Loucy (cell line): Measurements from ENCODE around the gene COL23A1.

ENCODE experiments used
- H2AFZ ChIP-seq: fragments of 200-600 bp; sonication (generic); 2 replicates; pipeline ENCODE4 v1.6.0; 2016; ENCODE audit warnings: antibody characterized with exemption, mild to moderate bottlenecking, low read length, moderate library complexity
- H3F3A ChIP-seq: fragments of 200-600 bp; 2 replicates; pipeline ENCODE4 v1.6.0; 2016; ENCODE audit warnings: antibody characterized with exemption, low read depth, mild to moderate bottlenecking
- H3K27me3 ChIP-seq: fragments of 200-600 bp; sonication (generic); 2 replicates; pipeline ENCODE4 v1.6.1; 2014; ENCODE audit warnings: low read length, mild to moderate bottlenecking; ENCODE audit not compliant: insufficient read depth, poor library complexity, severe bottlenecking
- H3K36me3 ChIP-seq: fragments of 200-600 bp; sonication (generic); 2 replicates; pipeline ENCODE4 v1.6.1; 2016; ENCODE audit warnings: low read length; ENCODE audit not compliant: insufficient read depth
- H3K4me1 ChIP-seq: fragments of 200-600 bp; sonication (generic); 2 replicates; pipeline ENCODE4 v1.5.1; 2014; ENCODE audit warnings: low read length, mild to moderate bottlenecking; ENCODE audit not compliant: insufficient read depth, poor library complexity, severe bottlenecking
- H3K4me2 ChIP-seq: fragments of 200-600 bp; sonication (generic); 2 replicates; pipeline ENCODE4 v1.6.0; 2014; ENCODE audit warnings: antibody characterized with exemption, low read length, low read depth, mild to moderate bottlenecking; ENCODE audit not compliant: poor library complexity, severe bottlenecking
- H3K4me3 ChIP-seq: fragments of 200-600 bp; sonication (generic); 2 replicates; pipeline ENCODE4 v1.5.1; 2014; ENCODE audit warnings: low read length, mild to moderate bottlenecking, mixed read lengths; ENCODE audit not compliant: poor library complexity, severe bottlenecking
- H3K79me2 ChIP-seq: fragments of 200-600 bp; sonication (generic); 2 replicates; pipeline ENCODE4 v1.6.1; 2014; ENCODE audit warnings: low read length; ENCODE audit not compliant: insufficient read depth
- H3K9ac ChIP-seq: fragments of 200-600 bp; sonication (generic); 2 replicates; pipeline ENCODE4 v1.6.0; 2014; ENCODE audit warnings: mild to moderate bottlenecking, low read depth, low read length, moderate library complexity; ENCODE audit not compliant: poor library complexity, severe bottlenecking
- H3K9me2 ChIP-seq: fragments of 200-600 bp; sonication (generic); replicated peaks from 2 replicates; pipeline ENCODE4 v1.6.1; 2016; ENCODE audit warnings: low read depth, low read length, mixed read lengths
- H3K9me3 ChIP-seq: fragments of 200-600 bp; sonication (generic); 2 replicates; pipeline ENCODE4 v1.6.1; 2014; ENCODE audit warnings: mild to moderate bottlenecking, antibody characterized with exemption, low read length, low read depth; ENCODE audit not compliant: insufficient read depth
- H4K20me1 ChIP-seq: fragments of 200-600 bp; sonication (generic); 2 replicates; pipeline ENCODE4 v1.6.0; 2014; ENCODE audit warnings: antibody characterized with exemption, low read length, mild to moderate bottlenecking; ENCODE audit not compliant: insufficient read depth, poor library complexity, severe bottlenecking
- CTCF ChIP-seq: fragments of 200-600 bp; sonication (generic); conservative IDR thresholded peaks from 2 replicates; pipeline ENCODE4 v1.5.1; 2014; ENCODE audit warnings: mild to moderate bottlenecking, antibody characterized with exemption, low read length
- EZH2phosphoT487 ChIP-seq: fragments of 200-600 bp; IDR thresholded peaks from 2 replicates; pipeline ENCODE4 v1.6.1; 2018; ENCODE audit warnings: antibody characterized with exemption, mild to moderate bottlenecking, moderate library complexity, borderline replicate concordance

Gene COL23A1

GRCh38 chr5:178355671-178356070 is 234.5 kb downstream of the COL23A1 start:
- Histone ChIP-seq H3K27me3 (no peaks in the 10 kb centered on the region), H3K9me2 (no peaks in the 10 kb centered on the region), H3K4me1 (no peaks in the 10 kb centered on the region), H2AFZ (no peak overlapping the region), H4K20me1 (no peaks in the 10 kb centered on the region), H3K4me3 (no peak overlapping the region), H3K36me3 (no peaks in the 10 kb centered on the region), H3F3A (no peaks in the 10 kb centered on the region), H3K4me2 (no peak overlapping the region), H3K9me3 (no peaks in the 10 kb centered on the region), H3K9ac (no peak overlapping the region), H3K79me2 (no peaks in the 10 kb centered on the region)
- TF ChIP-seq CTCF (no peak), EZH2phosphoT487 (no peak)

- no peak overlapping the region for H3K4me3 ChIP-seq
- H3F3A ChIP-seq = no peaks in the 10 kb centered on the region
- H3K9me2 ChIP-seq = no peaks in the 10 kb centered on the region
- no peaks in the 10 kb centered on the region for H4K20me1 ChIP-seq
- H3K9me3 ChIP-seq = no peaks in the 10 kb centered on the region
- H3K79me2 ChIP-seq = no peaks in the 10 kb centered on the region
- H3K9ac ChIP-seq = no peak overlapping the region
- no peaks in the 10 kb centered on the region for H3K27me3 ChIP-seq
- H2AFZ ChIP-seq = no peak overlapping the region
- H3K4me1 ChIP-seq = no peaks in the 10 kb centered on the region
- no peak overlapping the region for H3K4me2 ChIP-seq
- TF ChIP-seq EZH2phosphoT487 (no peak), CTCF (no peak)
- no peaks in the 10 kb centered on the region for H3K36me3 ChIP-seq
Measured at GRCh38 chr5:178353461-178353860, 236.7 kb downstream of the COL23A1 start.

DNA sequence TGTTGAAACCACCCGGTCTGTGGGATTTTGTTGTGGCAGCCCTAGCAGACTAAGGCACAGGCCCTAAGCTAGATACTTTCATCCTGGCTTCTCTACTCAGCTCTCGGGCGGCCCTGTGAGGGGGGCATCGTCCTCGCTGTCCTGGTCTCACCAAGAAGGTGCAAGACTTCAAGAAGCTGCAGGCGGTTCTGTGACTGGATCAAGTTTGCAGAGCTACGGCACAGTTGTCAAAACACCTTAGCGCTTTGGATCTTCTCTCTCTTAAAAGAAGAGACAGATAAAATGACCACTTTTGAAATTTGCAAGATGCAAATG is 238.2 kb downstream of the COL23A1 start:
- Histone ChIP-seq H3K79me2 (no peaks in the 10 kb centered on the region), H4K20me1 (no peaks in the 10 kb centered on the region), H3K9ac (no peak overlapping the region), H3K4me1 (no peaks in the 10 kb centered on the region), H3K27me3 (no peaks in the 10 kb centered on the region), H3K36me3 (no peaks in the 10 kb centered on the region), H2AFZ (no peak overlapping the region), H3K9me2 (no peaks in the 10 kb centered on the region), H3K9me3 (no peaks in the 10 kb centered on the region), H3F3A (no peaks in the 10 kb centered on the region), H3K4me3 (no peak overlapping the region), H3K4me2 (no peak overlapping the region)
- TF ChIP-seq CTCF (no peak), EZH2phosphoT487 (no peak)
